GM12891 (cell line): Measurements from ENCODE around the gene NTSR2.
A peak's percentile ranks its signal among the peaks of the same experiment; 100 is the strongest.

ENCODE experiments used
- DNase-seq: peaks from one replicate; pipeline ENCODE4 v3.0.0; 2011; ENCODE audit warnings: low spot score; ENCODE audit not compliant: insufficient read length
- FAIRE-seq: peaks from 2 replicates; lab custom pipeline; 2011; peaks lifted over from hg19 to GRCh38; lab: Jason Lieb, UNC
- PAX5 ChIP-seq: IDR thresholded peaks from 2 replicates; pipeline ENCODE4 v1.6.1; 2011; ENCODE audit warnings: low read length, moderate library complexity, mild to moderate bottlenecking; ENCODE audit not compliant: insufficient read depth, severe bottlenecking
- POLR2A ChIP-seq: IDR thresholded peaks from 2 replicates; pipeline ENCODE4 v1.6.1; 2011; ENCODE audit warnings: low read depth, low read length, control low read depth
- POLR2AphosphoS5 ChIP-seq: IDR thresholded peaks from 2 replicates; pipeline ENCODE4 v1.6.1; 2011; ENCODE audit warnings: low read depth, low read length, control low read depth
- POU2F2 ChIP-seq: IDR thresholded peaks from 2 replicates; pipeline ENCODE4 v1.6.1; 2011; ENCODE audit warnings: low read depth, mild to moderate bottlenecking, control low read depth, low read length, moderate library complexity
- SPI1 ChIP-seq: IDR thresholded peaks from 2 replicates; pipeline ENCODE4 v1.6.1; 2011; ENCODE audit warnings: low read depth, low read length, control low read depth
- TAF1 ChIP-seq: IDR thresholded peaks from 2 replicates; pipeline ENCODE4 v1.6.1; 2011; ENCODE audit warnings: low read depth, low read length, control low read depth

Gene NTSR2

DNA sequence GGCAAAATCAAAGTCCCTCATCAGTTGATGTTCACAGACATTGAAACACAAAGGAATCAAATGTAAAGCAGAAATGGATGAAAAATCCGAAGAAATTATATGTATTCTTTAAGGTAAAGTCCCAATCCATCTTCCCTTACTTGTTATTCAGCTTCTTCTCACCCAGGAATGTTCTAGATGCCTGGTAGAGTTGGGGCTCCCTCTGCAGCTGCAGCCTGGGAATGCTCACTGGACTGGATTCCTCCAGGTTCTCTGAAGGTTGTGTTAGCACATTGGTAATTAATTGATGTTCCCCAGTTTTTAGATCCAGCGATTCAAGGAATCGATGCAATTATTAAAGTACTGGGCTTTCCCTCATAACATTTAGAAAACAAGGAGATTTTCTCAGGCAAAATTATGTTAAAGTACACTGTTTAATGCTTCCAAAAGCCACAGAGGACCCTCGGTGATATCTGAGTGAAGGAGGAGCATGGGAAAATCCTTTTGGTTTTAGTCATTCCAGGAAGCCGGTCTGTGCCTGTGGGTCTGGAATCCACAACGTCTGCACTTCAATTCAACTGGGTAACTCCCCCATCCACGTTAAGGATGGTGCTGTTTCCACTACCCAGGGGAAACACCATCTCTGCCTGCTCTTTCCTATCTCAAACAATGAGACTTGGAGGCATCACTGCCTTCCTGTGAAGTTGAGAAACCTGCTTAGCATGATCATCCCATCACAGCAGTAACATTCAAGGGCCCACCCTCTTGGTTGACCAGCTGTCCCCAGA, 22.0 kb downstream of the NTSR2 start:
- TF ChIP-seq SPI1: no peak
- no peak for TF ChIP-seq POLR2A
- no peak for TF ChIP-seq POU2F2
- TF ChIP-seq TAF1: no peak
- no peak for TF ChIP-seq POLR2AphosphoS5
- TF ChIP-seq PAX5: no peak
- FAIRE-seq (no peak), DNase-seq (no peak)

DNA sequence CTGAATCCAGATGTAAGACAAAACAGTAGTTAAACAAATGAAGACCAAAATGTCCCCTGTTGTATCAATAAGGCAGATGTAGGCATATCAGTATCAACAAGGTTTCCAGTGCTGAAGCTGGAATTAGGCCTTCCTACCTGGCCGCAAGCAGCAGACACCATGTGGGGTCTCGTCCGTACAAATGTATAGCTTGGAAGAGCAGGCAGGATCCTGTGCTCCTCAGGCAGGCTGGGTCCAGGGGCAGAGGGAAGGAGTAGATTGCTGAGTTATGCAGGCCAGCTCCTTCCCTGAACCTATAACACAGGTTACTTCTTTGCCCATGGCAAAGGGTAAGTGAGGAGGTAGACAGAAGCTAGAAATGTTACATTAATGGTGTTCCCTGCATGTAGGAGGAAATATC, 23.5 kb downstream of the NTSR2 start:
- DNase-seq (no peak), FAIRE-seq (no peak)
- TF ChIP-seq POLR2AphosphoS5 (no peak), TAF1 (no peak), PAX5 (no peak), POLR2A (no peak), SPI1 (no peak), POU2F2 (no peak)

DNA sequence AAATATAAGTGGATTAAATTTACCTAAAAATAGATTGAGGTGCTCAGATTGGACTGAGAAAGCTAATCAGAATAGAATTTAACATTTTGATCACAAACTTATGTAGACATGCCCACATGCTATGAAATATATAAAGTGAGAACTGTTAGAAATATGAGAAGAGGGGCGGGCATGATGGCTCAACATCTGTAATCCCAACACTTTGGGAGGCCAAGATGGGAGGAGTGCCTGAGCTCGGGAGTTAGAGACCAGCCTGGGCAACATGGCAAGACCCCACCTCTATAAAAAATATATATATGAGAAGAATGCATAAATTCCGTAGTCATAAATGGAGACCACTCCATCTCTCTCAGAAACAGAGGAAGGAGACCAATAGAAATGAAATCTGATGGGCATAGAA, 25.7 kb downstream of the NTSR2 start:
- no peak for DNase-seq
- TF ChIP-seq TAF1 (no peak), POU2F2 (no peak), PAX5 (no peak), POLR2AphosphoS5 (no peak), POLR2A (no peak), SPI1 (no peak)
- no peak for FAIRE-seq

- no peak for TF ChIP-seq POLR2A
- no peak for TF ChIP-seq SPI1
- no peak for TF ChIP-seq PAX5
- no peak for FAIRE-seq
- no peak for DNase-seq
Observed at GRCh38 chr2:11642972-11643371, 27.0 kb downstream of the NTSR2 start.

- no peak for DNase-seq
- TF ChIP-seq POU2F2: no peak
- no peak for TF ChIP-seq POLR2A
- TF ChIP-seq PAX5: no peak
- no peak for TF ChIP-seq POLR2AphosphoS5
- TF ChIP-seq SPI1: no peak
- no peak for TF ChIP-seq TAF1
- FAIRE-seq: no peak
Observed at GRCh38 chr2:11640132-11640531, 29.9 kb downstream of the NTSR2 start.

DNA sequence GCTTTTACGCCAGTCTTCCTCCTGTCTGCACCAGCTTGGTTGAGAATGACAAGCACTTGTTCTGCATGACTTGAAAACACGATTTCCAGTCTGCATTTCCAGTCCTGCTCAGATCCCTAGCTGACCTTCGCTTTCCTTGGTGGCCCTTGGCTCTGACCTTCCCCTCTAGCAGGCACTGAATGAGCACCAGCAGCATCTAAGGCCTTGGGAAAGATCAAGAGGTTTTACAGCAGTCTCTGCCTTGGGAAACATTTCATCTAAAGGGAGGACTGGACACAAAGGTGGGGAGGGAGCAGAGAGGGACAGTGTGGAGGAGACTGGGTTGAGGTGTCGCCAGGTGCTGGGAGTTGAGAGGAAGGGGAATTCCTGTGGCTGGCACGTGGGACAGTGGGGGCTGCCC, 30.5 kb downstream of the NTSR2 start:
- DNase-seq: no peak
- TF ChIP-seq SPI1 (no peak), PAX5 (no peak), TAF1 (no peak), POLR2AphosphoS5 (no peak), POLR2A (no peak), POU2F2 (no peak)
- FAIRE-seq: no peak

GRCh38 chr2:11637546-11637945, 32.4 kb downstream of the NTSR2 start:
- FAIRE-seq (no peak), DNase-seq (no peak)
- TF ChIP-seq TAF1: no peak
- no peak for TF ChIP-seq POLR2AphosphoS5
- no peak for TF ChIP-seq SPI1
- TF ChIP-seq POU2F2: no peak
- no peak for TF ChIP-seq PAX5
- no peak for TF ChIP-seq POLR2A

DNA sequence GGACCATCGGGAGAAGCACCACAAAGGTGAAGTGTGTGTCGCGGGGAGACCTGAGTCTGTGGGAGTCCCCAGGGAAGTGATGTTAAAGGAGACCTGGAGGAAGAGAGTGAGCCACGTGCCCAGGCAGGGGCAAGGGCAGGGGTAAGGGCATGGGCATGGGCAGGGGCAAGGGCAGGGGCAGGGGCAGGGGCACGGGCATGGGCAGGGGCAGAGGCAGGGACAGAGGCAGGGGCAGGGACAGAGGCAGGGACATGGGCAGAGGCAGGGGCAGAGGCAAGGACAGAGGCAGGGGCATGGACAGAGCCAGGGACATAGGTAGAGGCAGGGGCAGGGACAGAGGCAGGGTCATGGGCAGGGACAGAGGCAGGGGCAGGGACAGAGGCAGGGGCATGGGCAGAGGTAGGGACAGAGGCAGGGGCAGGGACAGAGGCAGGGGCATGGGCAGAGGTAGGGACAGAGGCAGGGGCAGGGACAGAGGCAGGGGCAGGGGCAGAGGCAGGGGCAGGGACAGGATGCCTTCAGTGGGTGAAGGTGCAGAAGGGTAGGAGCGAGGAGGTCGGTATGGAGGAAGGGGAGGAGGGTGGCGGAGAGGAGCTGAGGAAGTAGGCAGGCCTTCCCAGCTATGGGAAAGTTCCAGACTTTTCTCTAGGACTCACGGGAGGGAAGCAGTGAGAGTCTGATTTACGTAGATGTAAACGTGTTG, 33.3 kb downstream of the NTSR2 start:
- TF ChIP-seq POLR2A (no peak), TAF1 (no peak), POLR2AphosphoS5 (no peak), SPI1 (no peak), POU2F2 (no peak)
- DNase-seq: no peak
- peak; percentile 45 for FAIRE-seq

GRCh38 chr2:11635141-11635540, 34.9 kb downstream of the NTSR2 start:
- TF ChIP-seq TAF1 (no peak), POU2F2 (no peak), POLR2A (no peak), POLR2AphosphoS5 (no peak)
- DNase-seq: no peak
- no peak for FAIRE-seq

DNA sequence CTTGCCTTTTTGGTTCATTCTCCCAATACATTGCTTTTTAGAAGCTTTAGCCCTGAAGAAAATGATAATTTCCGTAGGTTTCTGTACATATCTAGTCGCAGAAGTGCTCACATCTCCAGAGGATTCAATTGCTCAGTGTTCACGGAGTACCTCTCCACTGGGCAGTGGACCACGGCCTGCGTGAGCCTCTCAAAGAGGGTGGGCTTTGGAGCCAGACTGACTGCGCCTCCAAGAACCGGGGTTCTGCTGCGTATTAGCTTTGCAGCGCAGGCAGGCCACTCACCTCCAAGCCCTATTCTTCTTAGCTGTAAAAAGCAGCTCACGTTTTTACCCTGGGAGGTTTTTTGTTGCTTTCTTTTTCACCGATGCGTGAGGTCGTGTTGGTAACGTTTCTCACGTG, 35.4 kb downstream of the NTSR2 start:
- no peak for TF ChIP-seq POLR2AphosphoS5
- no peak for TF ChIP-seq TAF1
- TF ChIP-seq SPI1: no peak
- no peak for TF ChIP-seq POLR2A
- TF ChIP-seq POU2F2: no peak
- no peak for TF ChIP-seq PAX5
- no peak for DNase-seq

DNA sequence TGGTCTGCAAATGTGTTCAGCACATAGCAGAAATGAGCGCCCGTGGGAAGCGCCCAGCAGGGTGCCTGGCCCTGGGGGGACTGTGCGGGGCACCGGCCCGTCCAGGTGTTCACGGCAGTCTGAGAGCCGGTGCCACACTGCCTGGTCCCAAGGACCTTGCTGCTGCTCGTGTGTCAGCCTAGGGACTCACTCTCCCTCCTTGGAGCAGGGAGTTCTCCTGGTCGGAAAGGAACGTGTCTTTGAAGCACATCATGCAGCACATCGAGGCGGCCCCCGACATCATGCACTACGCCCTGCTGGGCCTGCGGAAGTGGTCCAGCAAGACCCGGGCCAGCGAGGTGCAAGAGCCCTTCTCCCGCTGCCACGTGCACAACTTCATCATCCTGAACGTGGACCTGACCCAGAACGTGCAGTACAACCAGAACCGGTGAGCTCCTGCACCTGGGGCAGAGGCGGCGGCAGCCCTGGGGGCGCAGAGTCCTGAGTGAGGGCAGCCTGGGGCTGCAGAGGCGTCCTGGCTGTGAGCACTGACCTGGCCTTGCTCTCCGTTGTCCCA, 36.0 kb downstream of the NTSR2 start:
- DNase-seq (no peak), FAIRE-seq (no peak)
- TF ChIP-seq PAX5: no peak
- TF ChIP-seq POLR2AphosphoS5: no peak
- TF ChIP-seq POLR2A: no peak
- no peak for TF ChIP-seq POU2F2
- TF ChIP-seq SPI1: no peak
- TF ChIP-seq TAF1: no peak

More for the DNA sequence above, 35.4 kb downstream of the NTSR2 start:
- no peak for FAIRE-seq
